ENCODE results near the gene SATB1. TPM values are rescaled to one million over a fixed set of nuclear protein-coding genes. Genes with fewer than 3 reads are reported as not detected.

Gene SATB1
- total and polyA plus RNA-seq, 2 of the 4 experiments (the other 2 are of a cell fraction), result 7.5 to 10.7 TPM

GRCh38 chr3:18405141-18405540 lies 20.0 kb downstream of the SATB1 start:
- no peak overlapping the region for H3K18ac ChIP-seq (ENCODE audit: low read depth, low read length)
- no peaks in the 10 kb centered on the region for H3K9me1 ChIP-seq (ENCODE audit: insufficient read depth, low read length)
- H3K9me3 ChIP-seq (ENCODE audit: control insufficient read depth, insufficient read depth, low read length), result no peaks in the 10 kb centered on the region
- TF ChIP-seq MAZ (IDR thresholded peaks at IDR 0.05; ENCODE audit: borderline replicate concordance, low read depth, low read length) (no peak), MAFK (IDR thresholded peaks at IDR 0.05; ENCODE audit: low read depth, low read length) (no peak), USF2 (IDR thresholded peaks at IDR 0.05; ENCODE audit: low read depth, low read length) (no peak), CTCF (conservative IDR thresholded peaks at IDR 0.05; ENCODE audit: low read depth, low read length) (no peak), NFE2L2 (IDR thresholded peaks at IDR 0.05; ENCODE audit: low read depth, low read length) (no peak)
- no peaks in the 10 kb centered on the region for H4K20me1 ChIP-seq (ENCODE audit: insufficient read depth, low read length)
- H2BK120ac ChIP-seq (ENCODE audit: low read depth, low read length), result no peak overlapping the region
- DNase-seq, result no peak
- no peak for ATAC-seq (ENCODE audit: low read depth)
- no peak overlapping the region for H3K23ac ChIP-seq (ENCODE audit: low read depth, low read length)
- no peak overlapping the region for H2BK20ac ChIP-seq (ENCODE audit: low read depth, low read length)
- no peak overlapping the region for H3K14ac ChIP-seq (replicated peaks; ENCODE audit: low read depth, low read length)
- H3K4me1 ChIP-seq (ENCODE audit: control insufficient read depth, insufficient read depth, low read length), result no peaks in the 10 kb centered on the region
- no peak overlapping the region for H3K4me2 ChIP-seq (ENCODE audit: low read depth, low read length)
- H3K27ac ChIP-seq (ENCODE audit: insufficient read depth, low read length), result no peak overlapping the region
- no peak overlapping the region for H4K8ac ChIP-seq (ENCODE audit: low read depth in 2 of 2, low read length in 2 of 2)
- H3K4ac ChIP-seq (ENCODE audit: low read depth, low read length), result no peak overlapping the region
- H4K91ac ChIP-seq (ENCODE audit: insufficient read depth, low read depth, low read length), result no peak overlapping the region
- intact Hi-C loops (cut with micrococcal nuclease), result no loop called here
- no TSS peak for BruUV-seq (replicated peaks)
- CTCF ChIA-PET, result no interaction called here
- H3K9ac ChIP-seq (ENCODE audit: low read depth, low read length), result no peak overlapping the region
- in situ Hi-C loops (cut with MboI; ENCODE audit: low sequenced_read_pairs), result no loop called here
- H2BK5ac ChIP-seq (ENCODE audit: low read depth, low read length, poor library complexity, severe bottlenecking), result no peak overlapping the region
- no peak overlapping the region for H2BK15ac ChIP-seq (ENCODE audit: low read depth, low read length)
- H3K36me3 ChIP-seq (ENCODE audit: control insufficient read depth, insufficient read depth, low read length), result no peaks in the 10 kb centered on the region
- no peak overlapping the region for H2AK9ac ChIP-seq (replicated peaks; ENCODE audit: low read depth, low read length, poor library complexity)
- no CpG with 5 or more reads among the region's 3 CpGs for WGBS, 2 experiments (ENCODE audit: extremely low coverage in 2 of 2, insufficient read length in 1 of 2)
- no peak overlapping the region for H2AFZ ChIP-seq (replicated peaks; ENCODE audit: low read length, poor library complexity)
- POLR2A ChIA-PET (ENCODE audit: unreplicated experiment), result no interaction called here
- no peak overlapping the region for H3K4me3 ChIP-seq (ENCODE audit: insufficient read depth, low read depth, low read length)
- H3K56ac ChIP-seq (ENCODE audit: extremely low read depth, insufficient read depth, low read length), result no peak overlapping the region
- H4K5ac ChIP-seq (ENCODE audit: low read depth, low read length), result no peak overlapping the region
- no peaks in the 10 kb centered on the region for H3K79me1 ChIP-seq (ENCODE audit: low read depth in 1 of 2, low read length in 2 of 2)
- no peaks in the 10 kb centered on the region for H3K27me3 ChIP-seq (ENCODE audit: control insufficient read depth, insufficient read depth, low read length)
- H2AK5ac ChIP-seq (ENCODE audit: low read depth, low read length), result no peak overlapping the region
- dilution Hi-C loops (cut with HindIII; ENCODE audit: low sequenced_read_pairs, unreplicated experiment), result no loop called here

Data from IMR-90 (cell line).